OCI-M2 (cell line): Measurements from ENCODE around the gene RAB7B.
"Not testable (repeated sequence)": the region's sequence is repeated elsewhere in the genome, so short reads cannot be mapped to it uniquely, and the experiment has no call there.

Source experiments
- DNase-seq: peaks from one replicate; lab custom pipeline; 2025; ENCODE audit not compliant: unreplicated experiment; lab: John Stamatoyannopoulos, UW

The RAB7B gene

DNA sequence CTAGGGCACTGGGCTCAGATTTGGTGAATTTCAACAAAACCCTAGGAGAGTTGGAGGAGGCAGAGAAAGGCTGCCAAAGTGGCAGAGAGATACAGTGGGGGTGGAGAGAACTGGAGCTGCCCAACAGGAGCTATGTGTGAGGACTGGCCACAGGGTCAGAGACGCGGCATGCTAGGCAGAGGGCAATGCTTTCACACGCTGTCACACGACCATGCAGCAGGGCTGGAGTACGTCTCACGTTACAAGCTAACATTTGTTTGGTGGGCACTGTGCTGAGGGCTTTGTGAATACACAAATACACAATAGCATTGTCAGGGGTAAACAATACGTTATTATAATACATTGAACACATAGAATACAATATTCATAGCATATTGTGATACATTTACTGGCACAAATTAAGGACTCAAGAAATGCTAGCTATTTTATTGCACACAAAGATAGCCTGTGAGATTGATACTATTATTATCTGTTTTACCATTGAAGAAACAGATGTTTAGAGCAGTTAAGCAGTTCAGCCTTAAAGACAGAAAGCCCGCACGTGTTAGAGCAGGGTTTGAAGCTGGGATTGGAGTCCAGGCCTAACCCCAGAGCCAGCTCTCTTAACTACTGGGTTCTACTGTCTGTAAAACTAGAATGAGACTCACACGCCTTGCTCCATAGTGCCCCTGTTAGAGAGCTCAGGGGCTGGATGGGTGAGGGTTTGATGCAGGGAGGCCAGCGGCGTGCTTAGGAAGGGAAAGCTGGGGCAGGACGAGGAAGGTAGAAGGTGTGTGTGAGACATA, 4.5 kb downstream of the RAB7B start:
- no peak for DNase-seq

DNA sequence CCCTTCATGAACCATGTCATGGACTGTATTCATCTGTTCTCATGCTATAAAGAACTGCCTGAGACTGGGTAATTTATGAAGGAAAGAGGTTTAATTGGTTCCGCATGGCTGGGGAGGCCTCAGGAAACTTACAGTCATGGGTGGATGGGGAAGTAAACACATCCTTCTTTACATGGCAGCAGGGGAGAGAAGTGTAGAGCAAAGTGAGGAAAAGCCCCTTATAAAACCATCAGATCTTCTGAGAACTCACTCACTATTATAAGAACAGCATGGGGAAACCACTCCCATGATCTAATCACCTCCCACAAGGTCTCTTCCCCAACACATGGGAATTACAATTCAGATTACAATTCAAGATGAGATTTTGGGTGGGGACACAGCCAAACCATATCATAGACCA, 6.6 kb downstream of the RAB7B start:
- DNase-seq: not testable (repeated sequence)

DNA sequence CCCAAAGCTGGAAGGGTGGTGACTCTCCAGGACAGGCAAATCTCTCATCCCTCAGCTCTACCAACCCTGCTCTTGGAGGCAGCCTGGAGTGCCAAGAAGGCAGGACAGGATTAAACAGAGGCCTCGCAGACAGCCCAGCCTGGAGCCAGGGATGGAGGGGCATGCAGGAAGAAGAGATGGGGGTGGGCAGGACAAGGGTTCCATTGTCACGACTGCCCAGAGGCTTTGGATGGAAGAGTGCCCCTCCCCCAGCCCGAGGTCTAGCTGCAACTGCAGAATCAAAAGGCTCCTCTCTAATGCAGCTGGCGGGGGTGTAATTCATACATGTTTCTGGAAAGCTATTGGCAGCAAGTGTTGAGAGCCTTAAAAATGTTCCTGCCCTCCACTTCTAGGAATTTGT, 8.8 kb downstream of the RAB7B start:
- no peak for DNase-seq

DNA sequence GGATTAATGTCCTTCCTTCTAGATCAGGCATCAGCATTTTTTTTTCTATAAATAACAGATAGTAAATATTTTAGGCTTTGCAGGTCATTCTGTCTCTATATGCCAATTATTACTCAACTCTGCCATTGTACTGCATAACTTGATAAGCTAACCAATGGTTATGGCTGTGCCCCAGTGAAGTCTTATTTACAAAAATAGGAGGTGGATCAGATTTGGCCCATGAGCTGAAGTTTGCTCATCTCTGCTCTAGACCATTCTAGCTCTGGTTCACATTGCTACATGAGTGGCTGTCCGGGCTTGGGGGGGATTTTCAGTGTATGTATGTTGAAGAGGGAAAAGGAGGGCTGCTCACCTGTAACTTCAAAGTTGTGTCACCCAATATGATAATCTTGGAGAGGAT, 10.1 kb downstream of the RAB7B start:
- no peak for DNase-seq

DNA sequence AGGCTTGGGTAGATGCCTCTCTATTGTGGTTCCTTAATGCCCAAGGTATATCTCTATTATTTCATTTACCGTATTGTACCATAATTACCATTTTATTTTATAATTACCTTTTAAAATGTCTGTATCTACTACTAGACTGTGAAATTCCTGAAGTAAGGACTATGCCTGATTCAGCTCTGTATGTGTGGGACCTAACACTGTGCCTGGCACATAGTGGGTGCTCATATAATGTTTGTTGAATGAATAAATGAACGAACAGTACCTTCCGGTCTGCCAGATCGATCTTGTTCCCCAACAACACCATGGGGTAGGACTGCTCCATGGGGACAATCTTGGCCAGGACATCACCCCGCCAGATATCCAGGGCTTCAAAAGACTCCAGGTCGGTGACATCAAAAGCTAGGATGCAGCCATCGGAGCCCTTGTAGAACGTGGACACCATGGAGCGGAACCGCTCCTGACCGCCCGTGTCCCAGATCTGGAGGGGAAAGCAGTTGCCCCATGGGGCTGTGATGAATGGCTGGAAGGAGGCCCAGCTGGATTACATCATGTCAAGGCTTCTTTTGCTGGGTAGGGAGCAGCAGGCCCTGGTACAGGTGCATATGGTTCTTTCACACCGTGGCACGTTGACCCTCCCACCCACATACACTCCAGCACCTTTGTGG, 10.8 kb downstream of the RAB7B start:
- DNase-seq: no peak

DNA sequence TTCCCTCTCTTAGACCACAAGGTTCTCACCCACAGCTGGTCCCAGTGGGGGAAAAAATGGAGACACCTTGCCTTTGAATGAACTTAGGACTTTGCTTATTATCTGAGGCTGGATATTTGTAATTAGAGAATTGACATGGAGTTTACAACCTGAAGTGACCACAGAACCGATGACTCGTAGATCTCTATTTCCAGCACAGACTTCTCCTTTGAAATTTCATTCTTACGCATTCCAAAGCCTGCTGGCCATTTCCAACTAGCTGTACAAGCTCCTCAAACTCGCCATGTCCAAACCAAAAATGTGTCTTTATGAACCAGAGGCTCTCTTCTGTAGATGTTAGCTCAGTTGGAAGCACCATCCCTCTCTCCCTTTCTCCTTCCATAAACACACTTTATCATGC, 12.0 kb downstream of the RAB7B start:
- no peak for DNase-seq

DNA sequence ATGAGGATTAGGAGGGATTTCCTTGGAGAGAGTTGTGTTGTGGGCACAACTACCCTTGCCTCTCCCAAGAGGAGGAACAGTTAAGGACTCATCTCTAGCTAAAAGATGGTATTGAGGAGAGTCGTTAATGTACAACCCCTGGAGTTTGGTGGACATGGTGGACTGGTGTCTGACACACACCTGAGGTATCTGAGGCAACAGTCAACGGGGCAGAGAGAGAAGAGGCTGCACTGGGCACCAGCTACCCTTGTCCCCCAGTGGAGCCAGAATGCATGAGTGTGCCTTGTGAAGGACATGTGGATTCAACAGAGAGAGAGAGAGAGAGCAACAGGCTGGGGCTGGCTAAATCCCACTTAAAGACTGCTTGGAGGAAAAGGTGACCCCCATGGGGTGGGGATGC, 13.0 kb downstream of the RAB7B start:
- no peak for DNase-seq

DNA sequence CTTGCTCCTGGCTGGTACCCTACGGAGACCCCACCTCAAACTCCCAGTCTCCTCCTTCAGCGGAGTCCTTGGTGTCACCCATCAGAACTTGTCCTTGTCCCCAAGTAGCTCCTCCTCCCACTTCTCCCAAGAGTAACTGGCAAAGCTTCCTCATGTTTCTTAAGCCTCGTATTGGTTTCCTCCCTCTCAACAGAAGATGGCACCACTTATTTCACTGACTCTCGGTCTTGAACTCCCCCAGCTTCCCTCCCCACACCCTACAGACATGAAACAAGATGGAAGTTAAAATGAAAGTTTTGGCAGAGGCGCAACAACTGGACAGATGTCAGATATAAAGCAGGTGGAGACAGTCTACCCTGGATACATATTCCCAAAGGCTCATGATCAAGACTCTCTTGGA, 13.4 kb downstream of the RAB7B start:
- DNase-seq: no peak

DNA sequence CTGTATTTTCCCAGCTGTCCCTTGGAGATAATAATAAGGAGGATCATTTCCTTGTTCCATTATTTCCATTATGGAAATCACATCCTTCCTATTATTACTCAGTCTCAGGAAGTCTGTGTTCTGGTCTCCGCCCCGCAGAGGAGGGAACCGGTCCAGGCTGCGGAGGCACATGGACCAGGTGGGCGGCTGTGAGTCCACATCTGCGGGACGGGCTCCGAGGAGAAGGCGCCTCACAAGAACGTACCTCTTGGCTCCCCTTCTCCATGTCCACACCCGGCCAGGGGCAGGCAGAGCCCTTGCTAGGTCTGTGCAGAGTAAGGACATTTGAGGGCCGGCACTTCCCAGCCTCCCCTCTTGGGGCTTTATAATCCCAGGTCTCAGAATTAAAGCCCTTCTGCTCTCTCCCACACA, 14.6 kb downstream of the RAB7B start:
- DNase-seq: no peak

DNA sequence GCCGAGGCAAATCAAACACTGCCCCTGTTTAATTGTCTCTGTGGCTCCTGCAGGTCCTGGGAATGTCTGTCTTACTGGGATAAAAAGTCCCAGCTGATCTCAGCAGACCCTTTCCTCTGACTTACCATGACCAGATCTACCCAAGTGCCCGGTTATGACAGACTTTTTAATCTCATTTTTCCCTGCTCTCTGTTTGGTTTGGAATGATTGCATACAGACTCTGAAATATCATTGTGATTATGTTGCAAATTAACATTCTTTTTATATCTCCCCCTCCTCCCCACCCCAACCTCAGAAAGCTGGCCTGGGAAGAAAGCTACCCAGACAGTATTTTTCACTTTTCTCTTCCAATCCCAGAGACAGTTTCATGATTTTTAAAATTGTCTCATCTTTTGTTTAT, 16.3 kb downstream of the RAB7B start:
- DNase-seq: no peak

DNA sequence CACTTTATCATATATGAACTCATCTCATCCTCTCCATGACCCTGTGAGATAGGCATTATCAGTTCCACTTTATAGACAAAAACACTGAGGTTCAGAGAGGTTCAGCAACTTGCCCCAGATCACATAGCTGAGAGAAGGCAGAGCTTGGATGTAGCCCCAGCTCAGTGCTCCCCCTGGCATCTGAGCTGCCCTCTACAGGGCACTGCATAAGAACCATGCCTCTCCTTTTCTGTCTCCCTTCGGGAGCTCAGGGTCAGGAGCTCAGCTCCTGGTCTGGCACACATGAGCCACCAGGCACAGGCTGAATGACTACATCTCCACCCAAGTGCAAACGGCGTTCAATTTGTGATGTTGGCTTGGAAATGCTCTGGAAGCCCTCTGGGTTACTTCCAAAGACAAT, 16.9 kb downstream of the RAB7B start:
- DNase-seq: no peak

DNA sequence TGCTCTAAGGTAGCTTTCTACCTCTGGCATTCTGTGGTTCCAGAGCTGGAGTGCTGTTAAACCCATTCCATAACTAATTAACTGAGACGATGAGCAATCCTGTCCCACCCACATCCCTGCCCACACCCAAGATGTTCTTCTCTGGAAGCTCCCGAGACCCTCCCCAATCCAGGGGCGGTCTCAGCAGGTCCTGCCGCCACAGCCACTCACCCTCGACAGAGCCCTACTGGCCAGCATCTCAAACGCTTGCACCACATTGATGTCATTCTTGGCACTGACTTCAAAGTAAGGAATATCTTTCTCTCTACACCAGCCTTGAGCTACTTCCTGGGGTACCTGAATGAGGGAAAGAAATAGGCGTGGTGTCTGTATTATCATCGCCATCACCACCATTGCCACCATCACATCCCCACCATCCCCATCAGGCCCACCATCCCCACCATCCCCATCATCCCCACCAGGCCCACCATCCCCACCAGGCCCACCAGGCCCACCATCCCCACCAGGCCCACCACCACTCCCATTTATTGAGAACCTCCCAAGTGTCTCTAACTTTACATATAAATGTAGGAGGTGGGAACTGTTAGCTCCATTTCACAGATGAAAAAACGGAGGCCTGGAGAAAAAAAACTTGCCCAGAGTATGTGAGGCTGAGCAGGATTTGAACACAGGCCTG, 17.7 kb downstream of the RAB7B start:
- DNase-seq: no peak

DNA sequence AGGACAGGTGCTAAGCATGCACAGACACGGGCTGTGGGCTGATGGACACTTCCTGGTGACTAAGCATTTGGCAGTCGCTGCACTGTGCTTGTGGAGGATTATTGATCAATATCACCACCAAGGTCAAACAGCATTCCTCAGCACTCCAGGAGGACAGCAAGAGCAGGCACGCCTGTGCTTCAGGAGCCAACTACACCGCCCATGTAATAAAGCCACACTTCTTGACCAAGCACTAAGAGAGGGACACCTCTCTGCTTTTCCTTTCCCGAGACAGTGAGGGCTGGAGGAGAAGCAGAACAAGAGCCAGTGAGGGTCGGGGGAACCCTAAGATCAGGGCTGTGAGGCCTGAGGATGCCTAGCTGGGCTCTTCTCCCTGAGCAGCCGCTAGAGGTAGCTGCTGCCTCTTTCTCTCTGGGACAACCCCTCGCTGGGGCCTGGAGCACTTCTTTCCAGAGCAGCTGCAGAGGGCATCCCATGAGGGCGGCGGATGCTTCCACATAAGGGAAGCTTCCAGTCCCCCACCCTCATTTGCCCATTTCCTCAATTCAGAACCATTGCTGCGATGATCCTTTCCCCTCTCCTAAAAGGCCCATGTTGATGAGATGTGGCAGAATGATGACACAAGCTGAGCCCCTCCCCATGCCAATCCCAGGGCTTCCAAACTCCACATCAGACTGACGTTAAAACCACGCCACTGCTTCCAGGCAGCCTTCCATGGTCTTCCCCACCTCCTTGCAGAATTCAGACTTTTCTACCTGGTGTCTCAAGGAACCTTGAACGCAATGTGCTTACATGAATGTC, 19.1 kb downstream of the RAB7B start:
- DNase-seq: no peak

DNA sequence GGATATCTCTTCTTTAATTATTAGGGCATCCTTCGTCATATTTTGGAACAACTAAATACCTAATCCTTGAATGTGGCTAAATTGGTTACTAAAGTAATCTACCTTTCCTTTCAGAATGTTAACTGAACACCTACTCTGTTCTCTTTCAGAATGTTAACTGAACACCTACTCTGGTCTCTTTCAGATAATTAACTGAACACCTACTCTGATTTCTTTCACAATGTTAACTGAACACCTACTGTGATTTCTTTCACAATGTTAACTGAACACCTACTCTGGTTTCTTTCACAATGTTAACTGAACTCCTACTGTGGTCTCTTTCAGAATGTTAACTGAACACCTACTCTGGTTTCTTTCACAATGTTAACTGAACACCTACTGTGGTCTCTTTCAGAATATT, 21.9 kb downstream of the RAB7B start:
- no peak for DNase-seq

DNA sequence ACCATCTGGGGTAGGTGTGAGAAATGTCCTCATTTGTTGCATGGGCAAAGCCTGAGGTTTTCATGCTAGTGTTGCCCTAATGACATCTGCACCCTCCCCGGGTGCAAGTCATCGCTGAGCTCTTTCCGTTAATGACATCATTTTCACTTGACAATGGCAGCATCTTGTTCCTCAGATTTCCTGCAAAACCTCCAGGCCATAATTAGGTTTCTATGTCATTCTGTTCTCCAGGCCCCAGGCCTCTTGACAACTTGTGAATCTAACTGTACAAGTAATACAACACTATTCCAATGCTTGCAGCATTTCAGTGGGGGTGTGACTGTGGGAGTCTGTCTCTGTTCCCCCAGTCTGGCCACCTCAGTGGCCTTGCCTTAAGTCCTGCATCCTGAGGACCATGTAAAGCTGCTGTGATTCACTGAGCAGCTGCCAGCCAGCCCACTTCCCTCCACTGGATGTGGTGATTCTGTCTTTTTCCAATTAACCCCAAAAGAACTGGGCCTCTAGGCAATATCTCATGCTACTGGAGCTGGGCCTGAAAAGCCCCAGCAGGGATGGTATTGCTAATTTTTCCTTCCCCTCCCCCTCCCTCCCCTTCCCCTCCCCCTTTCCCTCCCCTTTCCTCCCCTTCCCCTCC, 22.8 kb downstream of the RAB7B start:
- no peak for DNase-seq

DNA sequence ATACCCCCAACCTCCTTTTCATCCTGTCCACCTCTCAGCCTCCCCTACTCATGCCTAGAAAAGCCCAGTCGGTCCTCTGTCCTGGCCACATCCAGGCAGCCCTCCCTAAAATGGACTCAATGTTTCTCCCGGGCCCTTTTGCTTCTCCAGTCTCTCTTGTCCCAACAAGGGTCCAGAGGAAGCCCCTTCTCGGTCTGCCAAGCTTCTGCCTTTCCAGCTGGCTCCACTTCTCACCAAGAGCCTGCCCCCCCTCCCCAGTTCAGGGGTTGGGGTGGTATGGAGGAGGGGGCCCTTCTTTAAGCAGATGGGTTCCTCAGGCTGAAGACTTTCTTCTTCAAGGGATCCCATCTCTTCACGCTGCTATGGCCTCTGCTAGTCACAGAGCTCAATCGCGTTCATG, 23.9 kb downstream of the RAB7B start:
- no peak for DNase-seq

DNA sequence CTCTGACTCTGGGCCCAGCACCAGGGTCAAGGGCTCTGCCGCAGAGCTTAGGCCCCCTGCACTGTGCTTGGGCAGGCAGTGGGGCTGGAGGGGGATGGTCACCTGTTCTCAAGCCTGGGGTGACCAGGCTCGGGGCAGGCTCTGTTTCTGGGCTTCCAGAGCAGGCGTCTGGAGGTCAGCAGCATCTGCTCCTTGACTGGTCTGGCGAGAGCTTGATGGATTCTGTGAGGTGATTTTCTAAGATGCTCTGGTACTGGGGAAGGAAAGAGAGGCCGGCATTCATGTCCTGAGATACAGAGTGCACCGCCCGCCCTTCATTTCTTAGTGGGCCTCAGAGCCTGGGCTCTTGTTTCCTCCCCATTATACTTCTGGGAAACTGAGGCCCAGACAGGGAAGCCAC, 24.5 kb downstream of the RAB7B start:
- DNase-seq: no peak

DNA sequence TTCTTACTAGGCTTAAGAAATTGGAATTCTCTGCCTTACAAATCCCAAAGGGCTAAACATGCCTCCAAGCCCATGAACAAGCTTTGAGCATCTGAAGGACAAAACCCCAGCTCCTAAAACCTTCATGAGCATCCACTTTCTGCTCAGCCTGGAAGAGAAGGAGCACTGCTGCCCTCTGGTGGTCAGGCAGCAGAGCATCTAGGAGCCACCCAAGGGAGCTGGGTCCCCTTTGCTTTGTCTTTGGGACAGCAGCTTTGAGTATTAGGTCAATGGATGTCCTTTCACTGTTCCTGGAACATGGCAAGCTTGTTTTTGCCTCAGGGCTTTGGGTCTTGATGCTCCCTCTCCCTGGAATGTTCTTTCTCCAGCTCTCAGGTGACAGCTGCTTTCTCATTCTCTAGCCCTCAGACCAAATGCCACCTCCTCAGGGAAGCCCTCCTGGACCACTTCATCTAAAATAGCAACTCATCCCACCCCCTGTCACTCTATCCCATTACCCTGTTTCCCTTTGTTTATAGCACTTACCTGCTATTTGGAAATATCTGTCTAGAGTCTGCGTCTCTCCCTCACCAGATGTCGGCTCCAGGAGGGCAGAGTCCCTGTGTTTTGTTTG, 25.7 kb downstream of the RAB7B start:
- peak; percentile 16 for DNase-seq

DNA sequence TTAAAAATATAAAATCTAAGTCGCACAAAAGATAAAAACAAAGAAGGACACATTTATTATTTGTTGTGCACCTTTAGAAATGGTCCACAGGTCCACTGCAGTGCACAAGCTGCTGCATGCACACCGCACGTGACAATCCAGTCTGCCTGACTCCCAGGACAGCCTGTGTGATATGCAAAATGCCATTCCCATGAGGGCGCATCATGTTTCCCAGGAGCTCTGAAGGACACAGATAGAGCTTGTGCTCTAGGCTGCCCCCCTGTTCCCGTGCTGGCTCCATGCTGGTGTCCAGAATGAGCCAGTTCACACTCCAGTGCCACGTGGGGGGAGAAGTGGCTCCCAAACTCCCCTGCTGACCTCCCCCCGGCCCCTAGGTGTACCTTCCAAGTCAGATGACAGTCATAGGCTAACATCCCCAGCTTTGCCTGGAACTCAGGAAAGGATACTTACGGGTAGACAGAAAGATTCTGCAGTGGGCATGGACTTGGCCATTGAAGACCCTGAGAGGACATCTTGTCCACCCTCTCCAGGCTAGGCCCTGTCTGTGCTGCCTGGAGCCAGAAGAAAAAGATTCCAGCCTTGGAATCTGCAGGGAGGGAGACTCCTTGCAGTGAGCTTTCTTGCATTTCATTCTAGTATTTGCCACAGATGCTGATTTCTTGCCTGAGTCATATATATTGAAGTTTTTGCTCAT, 26.3 kb downstream of the RAB7B start:
- no peak for DNase-seq

DNA sequence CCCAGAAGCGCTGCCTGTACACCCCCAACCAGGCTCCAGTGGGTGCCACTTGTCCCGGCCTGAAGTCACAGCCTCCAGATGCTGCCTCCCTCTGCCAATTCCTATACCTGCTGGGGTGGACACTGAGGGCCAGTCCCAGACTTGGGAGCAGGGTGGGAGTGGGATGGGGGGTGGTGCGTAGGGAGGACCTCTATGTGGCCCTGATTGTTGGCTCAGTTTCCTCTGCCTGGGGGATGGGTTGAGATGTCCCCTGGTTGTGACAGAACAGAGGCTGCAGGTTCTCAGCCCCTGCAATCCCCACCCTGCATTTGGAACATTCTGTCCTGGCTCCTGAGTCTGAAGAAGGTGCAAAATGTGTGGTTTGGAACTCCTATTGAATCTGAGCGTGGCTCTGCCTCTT, 27.2 kb downstream of the RAB7B start:
- DNase-seq: no peak
